BLaER1 (cell line): ENCODE measurements around the gene DAPK2.

Experiments
- H3K27ac ChIP-seq: shearing (Covaris generic); formaldehyde crosslinking; 2 replicates; pipeline ENCODE4 v1.8.1; 2022
- H3K27me3 ChIP-seq: shearing (Covaris generic); formaldehyde crosslinking; 2 replicates; pipeline ENCODE4 v1.8.1; 2022
- H3K36me3 ChIP-seq: shearing (Covaris generic); formaldehyde crosslinking; 2 replicates; pipeline ENCODE4 v1.8.1; 2022
- H3K4me1 ChIP-seq: shearing (Covaris generic); formaldehyde crosslinking; 2 replicates; pipeline ENCODE4 v1.8.1; 2022
- H3K4me2 ChIP-seq: shearing (Covaris generic); formaldehyde crosslinking; 2 replicates; pipeline ENCODE4 v1.8.1; 2022
- H3K4me3 ChIP-seq: shearing (Covaris generic); formaldehyde crosslinking; 2 replicates; pipeline ENCODE4 v1.8.1; 2022
- H3K9ac ChIP-seq: shearing (Covaris generic); formaldehyde crosslinking; 2 replicates; pipeline ENCODE4 v1.8.1; 2022
- H3K9me3 ChIP-seq: shearing (Covaris generic); formaldehyde crosslinking; 2 replicates; pipeline ENCODE4 v1.8.1; 2022
- H4K20me1 ChIP-seq: shearing (Covaris generic); formaldehyde crosslinking; 2 replicates; pipeline ENCODE4 v1.8.1; 2022
- Cebpa-rat ChIP-seq: shearing (Covaris generic); IDR thresholded peaks from 2 replicates; pipeline ENCODE4 v1.8.1; 2022

The DAPK2 gene

DNA sequence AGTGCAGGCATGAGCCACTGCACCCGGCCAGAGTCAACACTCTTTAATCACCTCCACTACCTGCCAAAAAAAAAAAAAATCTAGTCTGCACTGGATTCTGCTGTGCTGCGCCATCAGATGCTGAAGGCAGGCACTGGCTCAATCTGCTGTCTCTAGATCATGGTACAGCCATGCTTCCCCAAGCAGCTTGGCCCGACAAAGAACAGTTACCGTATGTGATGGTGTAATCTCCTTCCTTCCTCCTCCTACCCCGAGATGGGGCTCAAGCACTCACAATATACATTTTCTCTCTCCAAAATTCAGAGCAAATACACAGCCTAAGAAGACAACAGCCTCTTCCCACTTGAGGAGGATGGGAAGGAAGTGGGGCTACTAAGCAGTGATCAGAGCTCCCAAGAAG lies 45.1 kb downstream of the DAPK2 start:
- Histone ChIP-seq H3K4me2 (no peak overlapping the region), H4K20me1 (no peaks in the 10 kb centered on the region), H3K9ac (no peak overlapping the region), H3K27me3 (no peaks in the 10 kb centered on the region), H3K36me3 (no peaks in the 10 kb centered on the region), H3K4me1 (peaks cover 28% of the 10 kb centered on the region), H3K9me3 (no peaks in the 10 kb centered on the region), H3K4me3 (no peak overlapping the region), H3K27ac (no peak overlapping the region)
- TF ChIP-seq Cebpa-rat: no peak

DNA sequence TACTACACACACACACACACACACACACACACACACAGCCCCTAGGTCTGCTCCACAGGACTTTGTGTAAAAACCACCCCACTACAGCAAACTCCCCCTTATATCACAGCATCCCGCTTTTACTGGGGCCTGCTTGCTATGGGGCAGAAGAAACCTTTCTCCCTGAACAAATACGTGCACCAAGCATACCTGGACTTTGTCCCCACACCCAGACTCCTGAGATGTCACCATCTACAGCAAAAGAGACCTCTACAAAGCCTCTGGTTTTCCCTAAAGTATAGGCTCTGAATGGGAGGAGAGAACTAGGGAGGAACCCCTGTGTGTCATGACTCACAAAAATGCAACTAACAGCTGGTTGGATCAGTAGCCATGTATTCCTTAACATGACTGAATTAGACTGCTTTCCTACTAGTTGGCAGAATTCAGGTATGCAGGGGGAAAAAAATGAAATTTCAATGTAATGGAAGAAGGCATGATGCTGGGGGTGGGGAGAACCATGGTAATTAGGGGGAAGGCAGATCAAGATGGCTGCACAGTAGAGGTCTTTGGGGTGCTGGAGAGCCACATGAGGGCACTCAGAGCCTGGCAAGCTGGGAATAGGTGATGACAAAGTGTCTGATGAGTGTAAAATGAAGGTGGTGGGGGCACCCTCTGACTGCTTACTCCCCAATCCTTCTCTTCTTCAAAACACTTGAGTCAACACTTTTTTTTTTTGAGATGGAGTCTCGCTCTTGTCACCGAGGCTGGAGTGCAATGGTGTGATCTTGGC lies 45.9 kb downstream of the DAPK2 start:
- H3K4me2 ChIP-seq: 0 out of 2 replicates have a peak overlapping the region, but pooled peaks have one; percentile 73
- H3K4me1 ChIP-seq: peaks cover 28% of the 10 kb centered on the region
- H3K9ac ChIP-seq: no peak overlapping the region
- no peak overlapping the region for H3K4me3 ChIP-seq
- H3K36me3 ChIP-seq: no peaks in the 10 kb centered on the region
- H3K27me3 ChIP-seq: no peaks in the 10 kb centered on the region
- H3K27ac ChIP-seq: no peak overlapping the region
- no peaks in the 10 kb centered on the region for H4K20me1 ChIP-seq
- TF ChIP-seq Cebpa-rat: no peak
- no peaks in the 10 kb centered on the region for H3K9me3 ChIP-seq

DNA sequence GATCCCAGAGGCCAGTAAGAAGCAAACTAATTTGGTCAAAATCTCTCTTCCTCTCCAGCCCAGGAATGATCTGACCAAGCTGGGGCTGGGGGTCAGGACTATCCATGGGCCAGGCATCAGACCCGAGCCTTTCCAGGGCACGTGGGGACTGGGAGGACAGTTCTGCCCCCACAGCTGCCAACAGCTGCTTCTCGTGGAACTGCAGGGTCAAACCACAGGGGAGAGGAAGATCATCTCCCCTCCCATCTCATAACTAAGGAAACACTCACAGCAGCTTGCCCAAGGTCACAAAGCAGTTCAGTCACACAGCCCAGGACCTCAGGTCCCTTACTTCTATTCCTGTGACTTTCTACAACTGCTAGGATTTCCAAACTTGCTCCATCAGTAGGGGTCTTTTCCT lies 47.1 kb downstream of the DAPK2 start:
- no peak overlapping the region for H3K4me3 ChIP-seq
- H3K27me3 ChIP-seq: no peaks in the 10 kb centered on the region
- H3K9ac ChIP-seq: no peak overlapping the region
- H4K20me1 ChIP-seq: no peaks in the 10 kb centered on the region
- no peak overlapping the region for H3K27ac ChIP-seq
- TF ChIP-seq Cebpa-rat: no peak
- H3K9me3 ChIP-seq: no peaks in the 10 kb centered on the region
- no peaks in the 10 kb centered on the region for H3K36me3 ChIP-seq
- peaks cover 28% of the 10 kb centered on the region for H3K4me1 ChIP-seq
- peak overlapping the region; percentile 73 for H3K4me2 ChIP-seq

DNA sequence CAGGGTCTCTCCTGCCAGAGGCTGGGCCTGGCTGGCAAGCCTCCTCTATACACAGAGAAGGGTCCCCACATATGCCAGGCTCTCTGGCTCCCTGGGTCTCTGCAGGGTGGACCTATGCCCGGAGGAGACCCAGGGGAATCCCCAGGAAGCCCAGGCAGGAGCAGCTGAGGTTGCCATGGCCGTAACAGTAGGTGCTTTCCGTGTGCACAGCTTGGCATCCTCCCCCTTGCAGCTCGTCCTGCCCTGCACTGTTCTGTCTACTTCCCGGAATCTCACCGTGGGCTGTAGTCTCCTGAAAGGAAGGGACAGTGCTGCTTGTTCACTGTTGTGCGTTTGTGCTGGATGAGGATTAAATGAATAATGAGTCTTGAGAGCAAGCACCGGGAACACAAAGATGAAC lies 47.8 kb downstream of the DAPK2 start:
- H3K36me3 ChIP-seq: no peaks in the 10 kb centered on the region
- H3K9ac ChIP-seq: peak overlapping the region; percentile 38; the same call in 1 of the 2 replicates
- no peaks in the 10 kb centered on the region for H3K27me3 ChIP-seq
- H3K9me3 ChIP-seq: no peaks in the 10 kb centered on the region
- peak overlapping the region; percentile 73 for H3K4me2 ChIP-seq
- H3K4me1 ChIP-seq: peaks cover 28% of the 10 kb centered on the region
- no peak overlapping the region for H3K4me3 ChIP-seq
- TF ChIP-seq Cebpa-rat: no peak
- peak overlapping the region; percentile 35; the same call in 1 of the 2 replicates for H3K27ac ChIP-seq
- no peaks in the 10 kb centered on the region for H4K20me1 ChIP-seq

DNA sequence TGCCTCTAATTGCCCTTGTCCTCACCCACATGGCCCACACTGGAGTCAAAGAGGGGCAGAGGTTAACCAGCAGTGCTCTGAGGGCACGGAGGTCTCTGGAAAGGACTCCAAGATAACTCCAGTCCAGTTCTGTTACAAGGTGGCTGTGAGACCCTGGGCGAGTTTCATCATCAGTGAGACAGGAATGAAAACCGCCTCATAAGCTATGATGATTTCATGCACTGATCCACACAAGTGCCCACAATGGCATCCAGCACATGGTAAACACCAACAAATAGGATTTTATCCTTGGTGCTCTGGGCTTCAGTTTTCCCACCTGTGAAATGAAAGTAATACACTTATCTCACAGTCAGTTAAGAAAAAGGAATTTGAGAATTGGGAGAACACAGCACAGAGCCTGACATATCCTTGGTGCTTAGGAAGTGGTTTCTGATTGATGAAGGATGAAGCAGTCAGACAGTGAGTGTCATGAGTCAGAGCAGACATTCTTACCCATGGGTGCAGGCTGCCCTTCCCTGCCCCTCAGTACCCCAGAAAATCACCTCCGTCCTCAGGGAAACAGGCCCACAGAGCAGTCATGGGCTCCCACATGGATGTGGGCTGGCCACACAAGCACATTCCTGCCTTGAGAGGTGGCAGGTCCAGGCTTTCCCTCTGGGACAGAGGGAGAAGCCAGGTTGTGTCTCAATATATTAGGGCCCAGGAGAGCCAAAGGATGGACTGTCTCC lies 48.4 kb downstream of the DAPK2 start:
- no peaks in the 10 kb centered on the region for H3K9me3 ChIP-seq
- no peaks in the 10 kb centered on the region for H3K27me3 ChIP-seq
- H3K27ac ChIP-seq: peak overlapping the region; percentile 35; the same call in 1 of the 2 replicates
- peaks cover 28% of the 10 kb centered on the region for H3K4me1 ChIP-seq
- no peaks in the 10 kb centered on the region for H4K20me1 ChIP-seq
- H3K9ac ChIP-seq: peak overlapping the region; percentile 38; the same call in 1 of the 2 replicates
- no peaks in the 10 kb centered on the region for H3K36me3 ChIP-seq
- H3K4me2 ChIP-seq: peak overlapping the region; percentile 73
- TF ChIP-seq Cebpa-rat: no peak
- H3K4me3 ChIP-seq: no peak overlapping the region

DNA sequence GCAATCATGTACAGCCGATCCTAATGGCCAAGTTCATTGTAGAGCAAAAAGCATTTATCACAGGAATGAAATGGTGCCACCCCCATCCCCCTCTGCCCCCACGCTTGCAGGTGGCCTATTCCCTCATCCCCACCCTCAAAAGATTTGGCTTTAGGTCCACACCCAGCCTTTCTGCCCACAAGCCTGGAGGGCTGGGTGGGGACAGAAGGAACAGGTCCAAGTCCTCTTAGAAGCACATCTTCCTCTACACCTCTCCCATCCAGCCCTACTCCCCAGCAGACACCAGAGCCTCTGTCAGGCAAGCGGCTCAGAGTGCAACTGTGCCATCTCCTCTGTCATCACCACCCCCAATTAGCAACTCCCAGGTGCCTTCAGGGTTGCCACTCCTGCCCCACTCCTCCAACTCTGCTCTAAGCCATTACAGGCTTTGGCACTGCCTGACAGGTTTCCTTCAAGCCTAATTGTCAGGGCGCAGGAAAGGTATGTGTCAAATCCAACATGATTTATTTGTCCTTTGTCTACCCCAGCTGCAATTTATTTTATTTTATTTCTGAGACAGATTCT lies 49.4 kb downstream of the DAPK2 start:
- TF ChIP-seq Cebpa-rat: no peak

DNA sequence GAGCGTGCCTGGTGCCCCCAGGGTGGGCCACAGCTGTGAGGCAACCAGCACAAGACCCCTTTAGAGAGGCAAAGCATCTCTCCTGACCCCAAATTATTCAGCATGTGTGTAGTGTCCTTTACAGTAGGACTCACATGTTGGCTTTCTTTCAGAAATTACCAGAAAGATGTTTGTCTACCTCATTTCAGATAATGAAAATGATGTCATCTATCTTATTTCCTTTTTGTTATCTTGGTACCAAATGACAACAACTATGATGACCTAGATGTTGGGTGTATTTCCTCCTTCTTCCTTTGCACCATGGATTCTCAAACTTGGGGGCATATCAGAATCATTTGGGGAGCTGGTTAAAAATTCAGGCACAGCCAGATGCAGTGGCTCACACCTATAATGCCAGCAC lies 50.5 kb downstream of the DAPK2 start:
- H4K20me1 ChIP-seq: no peaks in the 10 kb centered on the region
- no peak overlapping the region for H3K9ac ChIP-seq
- no peak overlapping the region for H3K27ac ChIP-seq
- H3K4me2 ChIP-seq: no peak overlapping the region
- H3K4me3 ChIP-seq: no peak overlapping the region
- no peaks in the 10 kb centered on the region for H3K36me3 ChIP-seq
- H3K27me3 ChIP-seq: no peaks in the 10 kb centered on the region
- H3K9me3 ChIP-seq: no peaks in the 10 kb centered on the region
- H3K4me1 ChIP-seq: peaks cover 48% of the 10 kb centered on the region
- no peak for TF ChIP-seq Cebpa-rat

More for the DNA sequence above, 49.4 kb downstream of the DAPK2 start:
- H3K9ac ChIP-seq: no peak overlapping the region
- H4K20me1 ChIP-seq: no peaks in the 10 kb centered on the region
- no peaks in the 10 kb centered on the region for H3K27me3 ChIP-seq
- no peak overlapping the region for H3K27ac ChIP-seq
- H3K4me1 ChIP-seq: peaks cover 37% of the 10 kb centered on the region
- no peaks in the 10 kb centered on the region for H3K9me3 ChIP-seq
- H3K4me2 ChIP-seq: no peak overlapping the region
- H3K4me3 ChIP-seq: no peak overlapping the region
- H3K36me3 ChIP-seq: no peaks in the 10 kb centered on the region

DNA sequence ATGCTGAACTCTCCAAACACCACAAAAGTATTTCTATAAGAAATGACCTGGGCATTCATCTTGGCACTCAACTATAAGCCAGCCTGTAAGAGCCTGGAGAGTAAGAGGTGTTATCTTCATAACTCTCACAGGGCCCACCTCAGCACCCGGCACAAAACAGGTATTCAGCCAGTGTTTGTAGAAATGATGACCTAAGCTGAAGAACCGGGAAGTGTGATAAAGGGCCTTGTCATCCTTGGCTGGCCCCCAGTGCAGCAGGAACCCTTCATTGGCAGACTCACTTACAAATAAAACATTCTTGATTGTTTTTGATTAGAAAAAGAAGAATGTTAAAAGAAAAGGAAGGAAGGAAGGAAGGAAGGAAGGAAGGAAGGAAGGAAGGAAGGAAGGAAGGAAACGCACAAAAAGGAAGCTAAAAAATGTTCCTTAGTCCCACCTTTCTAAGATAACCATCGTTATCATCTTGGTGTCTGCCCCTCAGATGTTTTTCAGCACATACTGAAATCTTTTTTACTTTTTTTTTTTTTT lies 52.1 kb downstream of the DAPK2 start:
- Histone ChIP-seq H3K4me3 (no peak overlapping the region), H3K36me3 (no peaks in the 10 kb centered on the region), H3K4me2 (0 out of 2 replicates have a peak overlapping the region, but pooled peaks have one; percentile 7), H3K27ac (no peak overlapping the region), H3K9ac (no peak overlapping the region), H4K20me1 (no peaks in the 10 kb centered on the region), H3K9me3 (no peaks in the 10 kb centered on the region), H3K27me3 (no peaks in the 10 kb centered on the region), H3K4me1 (peaks cover 48% of the 10 kb centered on the region)
- TF ChIP-seq Cebpa-rat: no peak

DNA sequence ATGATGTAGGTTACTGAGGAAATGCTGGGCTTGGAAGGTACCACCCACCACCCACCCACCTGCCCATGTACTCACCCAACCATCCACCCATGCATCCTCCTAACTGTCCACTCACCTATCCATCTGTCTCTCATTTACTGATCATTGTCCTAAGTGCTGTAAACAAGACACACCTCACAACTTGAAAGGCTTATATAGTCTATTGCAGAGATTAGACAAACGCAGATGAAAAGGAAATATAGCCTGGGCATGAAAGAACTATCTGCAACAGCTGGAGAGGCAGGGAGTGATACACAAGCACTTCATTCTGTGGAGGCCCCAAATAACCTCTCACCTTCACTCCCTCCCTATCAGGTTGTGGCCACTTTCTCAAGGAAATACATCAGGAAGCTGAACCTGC lies 54.0 kb downstream of the DAPK2 start:
- Histone ChIP-seq H3K9me3 (no peaks in the 10 kb centered on the region), H3K4me3 (no peak overlapping the region), H3K27ac (no peak overlapping the region), H3K9ac (no peak overlapping the region), H3K4me2 (peak overlapping the region; percentile 65), H4K20me1 (no peaks in the 10 kb centered on the region), H3K36me3 (no peaks in the 10 kb centered on the region), H3K4me1 (peaks cover 31% of the 10 kb centered on the region), H3K27me3 (no peaks in the 10 kb centered on the region)
- TF ChIP-seq Cebpa-rat: no peak
